Measurements from ENCODE around the gene SSBP4. TPM values are rescaled to one million over a fixed set of nuclear protein-coding genes. Genes with fewer than 3 reads are reported as not detected.

SSBP4 gene
- total and polyA plus RNA-seq, 5 experiments from 2014 or later: 41.3 to 78.8 (median 48.1) TPM

DNA sequence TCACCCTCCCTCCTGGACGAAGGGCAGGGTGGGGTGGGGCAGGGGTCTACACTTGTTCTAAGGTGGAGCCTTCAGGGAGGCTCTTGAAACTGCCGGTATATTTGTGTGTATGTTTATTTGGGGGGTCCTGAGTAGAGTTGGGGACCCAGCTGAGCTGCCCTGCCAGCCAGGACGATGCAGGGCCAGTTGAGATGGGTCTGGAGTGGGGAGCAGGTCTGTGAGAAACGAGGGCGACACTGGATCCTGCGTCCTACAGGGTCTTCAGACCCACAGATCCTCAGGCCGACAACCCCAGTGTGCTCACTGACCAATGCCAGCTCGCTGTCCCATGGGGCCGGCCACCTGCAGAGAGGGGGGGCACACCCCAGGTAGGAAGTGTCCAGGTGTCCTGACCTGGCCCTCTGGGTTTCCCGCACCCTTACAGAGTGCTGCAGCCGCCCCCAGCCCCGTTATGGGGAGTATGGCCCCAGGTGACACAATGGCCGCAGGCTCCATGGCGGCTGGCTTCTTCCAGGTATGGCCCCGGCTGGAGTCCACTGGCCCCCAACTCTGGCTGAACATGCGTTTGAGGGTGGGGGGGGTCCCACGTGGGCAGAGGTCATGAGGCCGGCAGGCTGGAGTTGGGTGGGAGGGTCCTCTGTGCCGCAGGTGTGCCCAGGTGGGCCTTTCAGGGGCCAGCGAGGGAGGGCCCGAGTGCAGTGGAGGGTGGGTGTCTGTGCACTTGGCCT, 11.4 kb downstream of the SSBP4 start:
- H3K36me3 Mint-ChIP-seq: no peaks in the 10 kb centered on the region
- H3K4me1 Mint-ChIP-seq: peaks cover 10 to 39% (median 27%) of the 10 kb centered on the region in 4 donors
- peak overlapping the region in 8 of 10 donors; percentile 65 to 94 (median 86) for H3K27ac Mint-ChIP-seq
- POLR2A ChIA-PET: interaction anchor here (1.6 to 2.0 kb wide), 2 partner anchors 9 to 149 kb away, joined by 4 to 7 read pairs; partner anchors contain the start of gene JUND
- H3K27me3 Mint-ChIP-seq: no peaks in the 10 kb centered on the region
- H3K9me3 Mint-ChIP-seq: no peaks in the 10 kb centered on the region
- H3K4me3 Mint-ChIP-seq: peak overlapping the region in 7 of 10 donors; percentile 24 to 72 (median 65)
- DNase-seq (no peak), ATAC-seq (no peak)

DNA sequence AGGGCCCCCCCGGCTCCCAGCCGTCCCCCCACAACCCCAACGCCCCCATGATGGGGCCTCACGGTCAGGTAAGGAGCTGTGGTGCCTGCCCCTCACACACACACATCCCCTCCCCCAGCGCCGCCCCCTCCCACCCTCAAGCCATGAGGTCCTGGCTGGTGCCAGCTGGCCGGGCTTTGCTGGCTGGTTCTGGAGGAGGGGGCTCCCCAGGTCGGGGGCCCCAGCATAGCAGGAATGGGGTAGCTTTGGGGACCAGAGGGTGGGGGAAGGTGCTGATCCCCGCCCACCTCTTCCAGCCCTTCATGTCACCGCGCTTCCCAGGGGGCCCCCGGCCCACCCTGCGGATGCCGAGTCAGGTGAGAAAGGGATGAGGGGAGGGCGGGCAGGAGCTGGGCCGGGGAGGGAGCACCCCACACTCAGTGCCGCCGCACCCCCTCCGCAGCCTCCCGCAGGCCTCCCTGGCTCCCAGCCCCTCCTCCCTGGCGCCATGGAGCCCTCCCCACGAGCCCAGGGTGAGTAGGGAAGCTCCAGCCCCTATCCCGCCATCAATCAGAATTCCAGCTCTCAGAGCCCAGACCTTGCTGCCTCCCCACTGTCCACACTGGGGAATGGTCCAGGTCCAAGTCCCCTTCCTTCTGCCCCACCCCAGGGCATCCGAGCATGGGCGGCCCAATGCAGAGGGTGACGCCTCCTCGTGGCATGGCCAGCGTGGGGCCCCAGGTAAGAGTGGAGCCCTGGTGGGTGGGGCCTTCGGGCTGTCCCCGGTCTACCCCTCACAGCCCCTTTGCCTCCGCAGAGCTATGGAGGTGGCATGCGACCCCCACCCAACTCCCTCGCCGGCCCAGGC, 12.4 kb downstream of the SSBP4 start:
- peak overlapping the region in 7 of 10 donors; percentile 22 to 85 (median 43) for H3K4me3 Mint-ChIP-seq
- peaks cover 6 to 42% (median 30%) of the 10 kb centered on the region in 4 donors for H3K4me1 Mint-ChIP-seq
- no peak for ATAC-seq

DNA sequence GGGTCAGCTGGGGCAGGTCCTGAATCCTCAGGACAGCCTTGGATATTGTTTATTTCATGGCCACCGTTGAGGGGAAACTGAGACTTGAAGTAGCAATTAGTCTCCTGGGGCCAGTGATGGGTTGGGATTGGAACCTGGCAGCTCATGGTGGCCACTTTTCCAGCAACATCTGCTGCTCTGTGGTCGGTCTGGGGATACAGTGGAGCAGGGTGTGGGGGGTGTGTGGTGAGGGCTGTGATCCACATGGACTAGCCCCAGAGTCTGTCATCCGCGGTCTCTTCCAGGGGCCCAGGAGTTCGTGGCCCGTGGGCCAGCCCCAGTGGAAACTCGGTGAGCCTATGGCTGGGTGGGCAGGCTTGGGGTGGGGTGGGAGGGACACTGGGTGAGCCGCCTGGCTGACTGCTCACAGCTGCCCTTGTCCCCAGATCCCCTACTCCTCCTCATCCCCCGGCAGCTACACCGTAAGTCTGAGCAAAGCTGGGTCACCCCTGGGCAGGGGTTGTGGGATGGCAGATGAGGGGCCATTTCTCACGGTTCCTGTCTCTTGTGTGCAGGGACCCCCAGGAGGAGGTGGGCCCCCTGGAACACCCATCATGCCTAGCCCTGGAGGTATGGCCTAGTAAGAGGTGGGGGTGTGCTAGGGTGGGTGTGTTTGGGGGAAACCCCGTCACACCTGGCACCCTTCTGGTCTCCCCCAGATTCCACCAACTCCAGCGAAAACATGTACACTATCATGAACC, 13.2 kb downstream of the SSBP4 start:
- POLR2A ChIA-PET: interaction anchor here (1.0 to 3.0 kb wide), 8 partner anchors 8 to 415 kb away, joined by 3 to 16 read pairs (median 4); partner anchors contain the start of genes REX1BD and SSBP4
- Mint-ChIP-seq H3K4me3 (peak overlapping the region; percentile 39 to 87 (median 72)), H3K4me1 (peaks cover 6 to 39% (median 29%) of the 10 kb centered on the region in 4 donors), H3K36me3 (no peaks in the 10 kb centered on the region), H3K9me3 (no peaks in the 10 kb centered on the region), H3K27ac (peak overlapping the region in 7 of 10 donors; percentile 20 to 82 (median 41)), H3K27me3 (no peaks in the 10 kb centered on the region)
- DNase-seq (no peak), ATAC-seq (no peak)

More for the DNA sequence above, 12.4 kb downstream of the SSBP4 start:
- POLR2A ChIA-PET: interaction anchor here (0.6 to 3.0 kb wide), 10 partner anchors 8 to 416 kb away, joined by 3 to 16 read pairs (median 3); partner anchors contain the start of genes JUND, REX1BD and SSBP4
- H3K9me3 Mint-ChIP-seq: no peaks in the 10 kb centered on the region
- H3K36me3 Mint-ChIP-seq: no peaks in the 10 kb centered on the region
- peak overlapping the region in 2 of 10 donors; percentile 20 to 43 for H3K27ac Mint-ChIP-seq
- DNase-seq: no peak
- no peaks in the 10 kb centered on the region for H3K27me3 Mint-ChIP-seq

DNA sequence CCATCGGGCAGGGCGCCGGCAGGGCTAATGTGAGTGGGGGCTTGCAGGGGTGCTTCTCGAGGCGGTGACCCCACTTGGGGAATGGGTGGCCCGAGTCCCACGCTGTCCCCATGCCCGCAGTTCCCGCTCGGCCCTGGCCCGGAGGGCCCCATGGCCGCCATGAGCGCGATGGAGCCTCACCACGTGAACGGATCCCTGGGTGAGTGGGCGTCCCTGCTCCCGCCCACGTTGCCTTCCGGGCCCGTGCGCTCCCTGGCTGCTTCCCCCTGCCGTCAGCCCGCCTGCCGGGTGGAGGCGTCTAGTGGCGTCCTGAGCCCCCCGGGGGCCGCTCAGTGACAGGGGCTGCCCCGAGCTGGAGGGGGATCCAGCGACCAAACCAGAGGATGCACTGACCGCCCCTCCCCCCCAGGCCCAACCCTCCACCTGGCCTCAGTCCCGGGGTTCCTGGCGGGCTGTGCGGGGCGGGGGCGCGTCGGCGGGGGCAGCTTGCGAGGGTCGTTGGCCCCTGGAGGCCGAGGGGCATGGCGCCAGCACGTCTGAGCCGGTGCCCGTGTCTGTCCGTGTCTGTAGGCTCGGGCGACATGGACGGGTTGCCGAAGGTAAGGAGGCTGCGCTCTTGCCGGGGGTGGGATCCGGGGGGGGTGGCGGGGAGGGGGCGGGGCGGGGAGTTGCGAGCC, 14.0 kb downstream of the SSBP4 start:
- POLR2A ChIA-PET: interaction anchor here (0.6 to 3.0 kb wide), 4 partner anchors 9 to 152 kb away, joined by 3 to 16 read pairs (median 6); partner anchors contain the start of genes JUND and SSBP4
- H3K36me3 Mint-ChIP-seq: no peaks in the 10 kb centered on the region
- H3K4me1 Mint-ChIP-seq: peaks cover 6 to 39% (median 28%) of the 10 kb centered on the region in 4 donors
- DNase-seq (peak in 7 of 10 donors; percentile 47 to 81 (median 59)), ATAC-seq (peak; percentile 9 to 23)
- H3K9me3 Mint-ChIP-seq: no peaks in the 10 kb centered on the region
- H3K4me3 Mint-ChIP-seq: peak overlapping the region; percentile 24 to 87 (median 72)
- no peaks in the 10 kb centered on the region for H3K27me3 Mint-ChIP-seq
- H3K27ac Mint-ChIP-seq: peak overlapping the region in 5 of 10 donors; percentile 29 to 82 (median 41)

DNA sequence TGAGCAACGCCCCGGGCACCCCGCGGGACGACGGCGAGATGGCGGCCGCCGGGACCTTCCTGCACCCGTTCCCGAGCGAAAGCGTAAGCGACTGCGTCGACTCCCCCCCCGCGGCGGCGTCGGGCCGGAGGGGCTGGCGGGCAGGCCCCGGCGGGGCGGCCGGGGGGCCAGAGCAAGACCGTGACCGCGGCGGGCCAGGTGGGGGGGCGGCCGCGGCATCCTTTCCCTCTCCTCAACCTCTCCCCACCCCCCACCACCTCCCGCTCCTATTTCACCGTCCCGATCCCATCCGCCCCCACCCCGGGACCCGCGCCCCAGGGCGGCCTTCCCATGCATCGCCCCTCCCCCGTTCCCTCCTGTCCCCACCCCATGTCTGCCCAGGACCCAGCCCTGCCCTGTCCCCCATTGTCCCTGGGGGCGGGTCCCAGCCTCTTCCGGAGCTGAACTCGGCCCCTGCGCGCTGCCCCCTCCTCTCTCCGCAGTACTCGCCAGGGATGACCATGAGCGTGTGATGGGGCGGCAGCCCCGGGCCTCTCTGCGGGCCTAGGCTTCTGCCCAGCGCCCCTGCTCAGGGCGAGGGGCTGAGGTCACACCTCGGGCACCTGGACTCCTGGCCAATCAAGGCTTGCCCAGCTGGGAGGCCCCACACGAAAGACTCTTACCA, 14.7 kb downstream of the SSBP4 start:
- Mint-ChIP-seq H3K4me1 (peaks cover 6 to 37% (median 32%) of the 10 kb centered on the region in 4 donors), H3K27ac (peak overlapping the region in 6 of 10 donors; percentile 29 to 85 (median 58)), H3K4me3 (peak overlapping the region; percentile 50 to 93 (median 74)), H3K36me3 (no peaks in the 10 kb centered on the region), H3K27me3 (no peaks in the 10 kb centered on the region), H3K9me3 (no peaks in the 10 kb centered on the region)
- POLR2A ChIA-PET: interaction anchor here (0.6 to 3.0 kb wide), 6 partner anchors 9 to 153 kb away, joined by 3 to 16 read pairs (median 6); partner anchors contain the start of genes JUND and SSBP4
- no peak for ATAC-seq
- DNase-seq: peak in 1 of 10 donors; percentile 19

DNA sequence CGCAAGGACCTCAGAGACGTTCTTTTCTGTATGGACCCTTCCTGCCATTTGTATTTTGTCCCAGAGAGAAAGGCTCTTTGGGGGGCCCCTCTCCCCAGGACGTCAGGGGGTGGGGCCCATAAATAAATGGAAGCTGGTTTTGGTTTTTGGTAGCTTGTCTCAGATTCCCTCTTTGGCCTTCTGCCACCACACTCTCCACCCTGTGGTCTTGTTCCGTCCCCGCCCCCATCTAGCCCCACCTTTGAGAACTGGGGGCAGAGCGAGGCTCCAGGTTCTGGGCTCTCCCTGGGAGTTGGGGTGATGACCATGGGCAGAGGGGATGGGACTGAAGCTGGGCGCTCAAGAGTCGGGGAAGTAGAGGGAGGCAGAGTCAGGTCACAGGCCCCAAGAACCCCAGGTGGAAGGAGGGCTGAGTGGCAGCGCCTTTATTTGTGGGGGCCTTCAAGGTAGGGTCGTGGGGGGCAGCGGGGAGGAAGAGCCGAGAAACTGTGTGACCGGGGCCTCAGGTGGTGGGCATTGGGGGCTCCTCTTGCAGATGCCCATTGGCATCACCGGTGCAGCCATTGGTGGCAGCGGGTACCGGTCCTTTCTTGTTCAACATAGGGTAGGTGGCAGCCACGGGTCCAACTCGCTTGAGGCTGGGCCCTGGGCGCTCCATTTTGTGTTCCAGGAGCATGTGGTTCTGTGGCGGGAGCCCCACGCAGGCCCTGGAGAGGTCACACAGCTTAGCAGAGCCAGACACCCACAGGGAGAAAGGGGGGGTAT, 15.4 kb downstream of the SSBP4 start:
- H3K27me3 Mint-ChIP-seq: no peaks in the 10 kb centered on the region
- ATAC-seq: no peak
- H3K9me3 Mint-ChIP-seq: no peaks in the 10 kb centered on the region
- H3K27ac Mint-ChIP-seq: peak overlapping the region in 9 of 10 donors; percentile 28 to 85 (median 59)
- H3K36me3 Mint-ChIP-seq: no peaks in the 10 kb centered on the region
- POLR2A ChIA-PET: interaction anchor here (1.0 to 2.9 kb wide), 4 partner anchors 10 to 153 kb away, joined by 4 to 8 read pairs (median 6); partner anchors contain the start of genes JUND and SSBP4
- DNase-seq: no peak
- H3K4me1 Mint-ChIP-seq: peaks cover 11 to 40% (median 34%) of the 10 kb centered on the region in 4 donors
- peak overlapping the region; percentile 50 to 93 (median 74) for H3K4me3 Mint-ChIP-seq

DNA sequence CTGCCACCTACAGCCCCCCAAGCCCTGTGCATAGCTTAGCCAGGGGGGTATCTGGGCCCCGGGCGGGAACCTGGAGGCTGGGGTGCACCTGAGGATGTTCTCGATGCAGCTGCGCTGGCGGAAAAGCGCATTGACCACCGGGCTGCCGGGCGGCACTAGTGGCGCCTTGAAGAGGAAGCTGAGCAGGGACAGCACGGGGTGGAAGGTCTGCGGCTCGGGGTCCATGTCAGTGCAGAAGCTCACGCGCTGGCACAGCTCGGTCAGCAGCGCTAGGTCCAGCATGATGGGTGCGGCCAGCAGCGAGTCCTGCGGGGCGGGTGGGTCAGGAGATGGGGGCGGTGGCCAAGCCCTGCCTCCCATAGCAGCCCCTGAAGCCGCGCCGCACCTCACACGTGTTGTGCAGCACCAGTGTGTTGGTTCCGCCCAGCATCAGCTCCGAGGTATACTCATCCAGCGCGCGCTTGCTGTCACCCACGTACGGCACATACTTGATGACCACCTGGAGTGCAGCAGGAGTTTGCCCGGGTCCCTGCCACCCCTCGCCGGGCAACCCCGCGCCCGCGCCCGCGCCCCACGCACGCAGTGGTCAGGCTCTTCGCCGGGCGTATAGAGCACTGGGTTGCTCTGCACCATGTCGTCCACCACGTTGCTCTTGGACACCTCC, 16.1 kb downstream of the SSBP4 start:
- POLR2A ChIA-PET: interaction anchor here (1.0 to 2.9 kb wide), 5 partner anchors 9 to 154 kb away, joined by 3 to 8 read pairs (median 6); partner anchors contain the start of genes JUND and SSBP4
- Mint-ChIP-seq H3K4me1 (peaks cover 11 to 37% (median 33%) of the 10 kb centered on the region in 4 donors), H3K27me3 (no peaks in the 10 kb centered on the region), H3K36me3 (no peaks in the 10 kb centered on the region), H3K4me3 (peak overlapping the region in 6 of 10 donors; percentile 15 to 85 (median 72)), H3K9me3 (no peaks in the 10 kb centered on the region), H3K27ac (peak overlapping the region in 5 of 10 donors; percentile 28 to 85 (median 40))
- ATAC-seq: no peak
- DNase-seq: no peak

DNA sequence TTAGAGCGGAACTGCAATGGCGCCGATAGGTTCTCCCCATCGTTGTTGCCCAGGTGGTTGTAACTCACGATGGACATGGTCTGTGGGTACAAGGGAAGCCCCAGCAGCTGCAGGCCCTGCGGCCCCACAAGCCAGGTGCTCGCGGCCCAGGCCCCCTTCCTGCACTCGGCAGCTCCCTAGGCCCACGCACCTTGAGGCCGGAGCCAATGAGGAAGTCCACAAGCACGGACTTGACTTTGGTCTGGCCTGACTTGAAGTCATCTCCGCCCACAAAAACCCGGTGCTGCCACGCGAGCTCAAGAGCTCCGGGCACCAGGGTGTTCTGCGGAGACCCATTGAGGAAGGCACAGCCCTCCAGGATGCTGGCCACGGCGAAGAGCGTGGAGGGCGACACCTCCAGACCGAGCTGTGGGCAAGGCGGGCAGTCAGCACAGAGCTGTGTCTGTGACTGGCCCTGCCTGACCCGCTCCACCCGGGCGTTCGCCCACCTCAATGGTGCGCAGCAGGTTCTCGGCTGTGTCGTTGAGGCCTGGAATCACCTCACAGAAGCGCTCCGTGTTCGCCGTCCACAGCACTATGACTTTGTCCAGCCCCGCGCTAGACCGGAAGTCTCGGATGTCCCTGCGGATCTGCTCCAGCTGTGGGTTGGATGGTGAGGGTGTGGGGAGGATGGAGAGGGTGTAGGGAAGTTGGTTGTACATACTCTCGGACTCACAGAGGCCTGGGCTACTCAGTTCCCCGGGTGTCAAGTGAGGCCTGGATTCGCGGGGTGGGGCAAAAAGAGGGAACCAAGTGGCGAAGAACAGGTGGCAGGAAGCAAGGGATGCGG, 16.9 kb downstream of the SSBP4 start:
- H3K4me3 Mint-ChIP-seq: peak overlapping the region; percentile 65 to 87 (median 74)
- peaks cover 9 to 43% (median 36%) of the 10 kb centered on the region in 4 donors for H3K4me1 Mint-ChIP-seq
- ATAC-seq: no peak
- H3K27ac Mint-ChIP-seq: peak overlapping the region in 6 of 10 donors; percentile 25 to 86 (median 72)
- H3K27me3 Mint-ChIP-seq: no peaks in the 10 kb centered on the region
- no peaks in the 10 kb centered on the region for H3K9me3 Mint-ChIP-seq
- no peaks in the 10 kb centered on the region for H3K36me3 Mint-ChIP-seq
- POLR2A ChIA-PET: interaction anchor here (0.7 to 1.9 kb wide), 4 partner anchors 17 to 155 kb away, joined by 3 to 7 read pairs (median 4); partner anchors contain the start of genes JUND and SSBP4
- no peak for DNase-seq
